GM21515 (cell line): ENCODE results near the gene TRIM3.
"Not testable (repeated sequence)": the region's sequence is repeated elsewhere in the genome, so short reads cannot be mapped to it uniquely, and the experiment has no call there.

Experiments
- ATAC-seq: cut with Tn5 transposase; IDR thresholded peaks from one replicate; pipeline ENCODE4 v1.9.1; 2021; ENCODE audit not compliant: unreplicated experiment

TRIM3 gene

GRCh38 chr11:6473451-6474412 lies at the start of gene TRIM3:
Gene TRIM3 (minus strand): TSS chr11:6473941. CDS start chr11:6465695, 8,246 bp downstream.
- peak; percentile 73 for ATAC-seq

DNA sequence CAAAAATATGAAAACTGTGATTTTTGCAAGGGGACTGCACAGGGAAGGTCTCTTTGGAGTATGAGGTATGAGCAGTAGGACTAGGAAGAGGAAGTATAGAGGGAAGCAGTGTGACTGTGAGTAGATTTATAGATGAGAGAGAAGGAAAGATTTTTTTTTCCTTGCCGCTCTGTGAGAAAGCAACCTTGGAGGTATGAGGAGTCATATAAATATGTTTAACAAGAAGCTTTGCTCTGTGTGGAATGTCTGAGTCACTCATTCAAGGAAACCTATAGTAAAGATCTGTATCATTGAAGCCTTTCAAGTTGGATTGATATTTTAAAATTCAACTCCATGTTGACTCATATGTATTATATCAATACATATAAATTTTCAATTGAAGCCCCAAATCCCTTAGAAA lies 49.5 kb upstream of the TRIM3 start:
- no peak for ATAC-seq

- ATAC-seq: not testable (repeated sequence)
These were observed 48.2 kb upstream of the TRIM3 start for GRCh38 chr11:6521946-6522345.

DNA sequence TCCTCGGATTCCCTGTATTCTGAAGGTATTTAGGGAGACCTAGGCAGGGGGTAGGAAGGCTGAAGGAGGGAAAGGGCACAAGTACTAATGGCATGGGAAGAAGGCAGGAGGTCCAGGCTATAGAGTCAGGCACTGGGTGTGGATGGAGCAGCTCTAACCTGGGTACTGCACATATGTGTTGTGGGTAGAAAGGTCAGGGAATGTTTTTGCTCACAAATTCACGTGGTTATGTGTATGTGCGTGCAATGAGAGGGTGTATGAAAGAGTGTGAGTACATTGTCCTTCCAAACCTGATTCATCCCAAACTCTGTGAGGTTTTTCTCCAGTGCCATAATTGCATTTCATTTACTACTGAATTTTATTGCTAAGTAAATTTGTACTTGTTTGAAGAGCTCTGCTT lies 46.5 kb upstream of the TRIM3 start:
- no peak for ATAC-seq

- no peak for ATAC-seq
These were observed 43.1 kb upstream of the TRIM3 start for GRCh38 chr11:6516865-6517264.

- ATAC-seq: no peak
These were observed 32.0 kb upstream of the TRIM3 start for GRCh38 chr11:6505577-6506240.

GRCh38 chr11:6504166-6504565 lies 30.4 kb upstream of the TRIM3 start:
- no peak for ATAC-seq

DNA sequence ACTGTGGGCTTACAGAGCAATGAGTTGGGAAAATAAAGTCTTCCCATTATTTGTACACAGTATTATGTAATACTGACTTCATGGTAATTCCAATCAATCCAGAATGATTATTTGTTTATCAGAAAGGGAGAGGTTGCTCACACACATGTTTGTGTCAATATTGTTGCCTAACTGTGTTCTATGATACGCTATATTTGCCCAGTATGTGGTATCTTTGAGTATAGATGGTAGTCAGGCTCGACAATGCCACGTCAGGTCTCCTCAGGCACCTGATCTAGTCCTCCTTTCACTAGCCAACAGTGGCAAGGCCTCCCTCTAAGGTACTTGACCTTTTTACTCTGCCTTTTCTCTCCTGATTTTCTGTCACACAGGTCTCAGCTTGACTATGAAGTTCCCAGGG lies 28.6 kb upstream of the TRIM3 start:
- ATAC-seq: no peak

- no peak for ATAC-seq
These were observed 24.8 kb upstream of the TRIM3 start for GRCh38 chr11:6498544-6498943.

DNA sequence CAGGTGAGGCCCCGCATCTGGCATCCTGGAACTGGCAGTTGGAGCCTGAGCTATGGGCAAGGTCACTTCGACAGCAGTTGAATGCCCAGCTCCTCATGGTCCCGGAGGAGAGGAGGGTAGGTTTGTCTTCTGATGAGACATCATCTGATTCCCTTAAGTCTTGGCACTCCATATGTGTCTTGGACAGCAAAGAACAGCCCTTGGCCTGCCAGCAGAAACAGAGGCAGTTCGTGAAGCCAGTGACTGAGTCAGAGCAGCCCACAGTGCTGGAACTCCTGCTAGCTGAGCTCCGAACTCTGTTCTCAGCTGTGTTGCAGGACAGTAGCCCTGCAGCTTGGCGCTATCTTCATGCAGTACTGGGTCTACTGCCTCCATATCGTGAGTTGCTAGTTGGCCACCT lies 24.4 kb upstream of the TRIM3 start:
- ATAC-seq: no peak

- ATAC-seq: no peak
These were observed 23.5 kb upstream of the TRIM3 start, which contains the start of gene DNHD1 for GRCh38 chr11:6497069-6497839. Gene DNHD1 (plus strand): TSS chr11:6497280. CDS start chr11:6498216, 936 bp downstream.

GRCh38 chr11:6489306-6489705 lies 15.6 kb upstream of the TRIM3 start:
- no peak for ATAC-seq

- no peak for ATAC-seq
These were observed 15.1 kb upstream of the TRIM3 start for GRCh38 chr11:6488821-6489220.

DNA sequence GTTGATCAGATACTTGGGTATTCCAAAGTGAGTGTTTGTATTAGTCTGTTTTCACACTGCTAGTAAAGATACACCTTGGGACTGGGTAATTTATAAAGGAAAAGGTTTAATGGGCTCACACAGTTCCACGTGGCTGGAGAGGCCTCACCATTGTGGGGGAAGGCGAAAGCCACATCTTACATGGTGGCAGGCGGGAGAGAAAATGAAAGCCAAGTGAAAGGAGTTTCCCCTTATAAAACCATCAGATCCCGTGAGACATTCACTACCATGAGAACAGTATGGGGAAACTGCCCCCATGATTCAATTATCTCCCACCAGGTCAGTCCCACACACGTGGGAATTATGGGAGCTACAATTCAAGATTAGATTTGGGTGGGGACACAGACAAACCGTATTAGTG lies 14.6 kb upstream of the TRIM3 start:
- ATAC-seq: no peak

GRCh38 chr11:6486938-6487337 lies 13.2 kb upstream of the TRIM3 start:
- ATAC-seq: no peak

GRCh38 chr11:6486256-6486655 lies 12.5 kb upstream of the TRIM3 start:
- no peak for ATAC-seq

DNA sequence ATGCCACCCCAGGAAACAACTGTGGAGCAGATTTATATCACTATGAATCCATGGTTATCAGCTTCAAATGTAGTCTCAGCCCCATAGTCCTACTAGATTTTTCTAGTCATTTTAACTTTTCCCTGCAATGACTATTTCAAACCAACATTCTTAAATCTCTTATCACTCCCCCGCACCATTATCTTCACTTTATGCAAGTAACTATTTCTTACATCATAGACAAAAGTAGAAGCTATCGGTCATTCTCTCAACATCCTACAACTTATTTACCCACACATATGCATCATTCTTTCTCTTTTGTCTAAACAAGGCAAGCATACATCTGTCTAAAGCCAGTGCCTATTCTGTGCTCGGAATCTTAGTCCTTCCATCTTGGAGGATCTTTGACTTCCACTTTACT lies 11.9 kb upstream of the TRIM3 start:
- no peak for ATAC-seq

DNA sequence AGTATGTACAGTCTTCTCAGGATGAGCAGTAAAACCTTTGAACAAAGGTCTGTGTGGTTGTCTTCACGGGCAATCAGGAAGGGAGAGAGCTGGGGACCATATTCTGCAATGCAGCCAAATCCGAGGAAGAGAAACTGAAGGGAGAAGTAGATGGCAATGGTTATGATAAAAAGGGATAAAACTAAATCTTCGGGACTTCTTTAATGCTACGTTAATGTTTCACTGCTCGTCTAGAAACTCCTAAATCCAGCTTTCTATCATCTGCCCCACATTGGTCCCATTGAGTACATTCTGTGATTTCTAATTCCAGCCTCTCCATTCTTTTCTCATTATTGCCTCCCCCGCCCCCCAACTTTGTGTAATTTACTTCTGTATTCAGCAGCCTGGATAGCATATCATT lies 9.3 kb upstream of the TRIM3 start:
- no peak for ATAC-seq

- ATAC-seq: no peak
These were observed 8.7 kb upstream of the TRIM3 start for GRCh38 chr11:6482441-6482840.

GRCh38 chr11:6481924-6482275 lies 8.2 kb upstream of the TRIM3 start:
- ATAC-seq: peak; percentile 1
